HG02885 (cell line): Measurements from ENCODE around the gene RNF208.

Experiments
- ATAC-seq: cut with Tn5 transposase; IDR thresholded peaks from one replicate; pipeline ENCODE4 v1.9.1; 2021; ENCODE audit warnings: mild to moderate bottlenecking; ENCODE audit not compliant: unreplicated experiment, poor library complexity

Gene RNF208

DNA sequence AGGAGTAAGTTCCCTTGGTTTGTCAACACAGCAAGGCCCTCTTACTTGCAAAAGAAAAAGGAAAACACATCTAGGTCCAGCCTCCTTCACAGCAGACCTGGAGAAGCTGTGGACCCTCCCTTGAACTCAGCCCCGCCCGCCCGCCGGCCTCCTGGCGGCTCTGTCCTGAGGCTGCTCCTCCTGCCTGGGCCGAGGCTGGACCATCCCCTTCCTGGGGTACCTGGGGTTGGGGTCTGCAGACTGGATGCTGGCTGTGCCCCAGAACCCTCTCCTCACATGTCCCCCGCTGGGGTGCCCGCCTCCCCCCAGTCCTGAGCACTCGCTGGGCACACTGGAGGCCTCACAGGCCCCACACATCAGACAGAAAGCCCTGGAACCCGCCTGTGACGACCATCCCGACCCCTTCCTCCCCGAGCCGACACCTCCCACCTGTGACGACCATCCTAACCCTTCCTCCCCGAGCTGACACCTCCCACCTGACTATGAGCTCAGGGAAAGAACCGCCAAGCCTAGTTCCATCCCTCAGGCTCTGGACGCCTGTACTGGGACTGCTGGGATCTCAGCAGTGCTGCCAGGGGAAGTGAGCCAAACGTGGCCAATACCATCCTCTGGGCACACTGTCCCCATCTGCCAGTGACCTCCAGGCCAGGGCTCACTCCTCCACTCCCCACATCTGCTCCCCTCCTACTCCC, 43.0 kb downstream of the RNF208 start:
- ATAC-seq: no peak

DNA sequence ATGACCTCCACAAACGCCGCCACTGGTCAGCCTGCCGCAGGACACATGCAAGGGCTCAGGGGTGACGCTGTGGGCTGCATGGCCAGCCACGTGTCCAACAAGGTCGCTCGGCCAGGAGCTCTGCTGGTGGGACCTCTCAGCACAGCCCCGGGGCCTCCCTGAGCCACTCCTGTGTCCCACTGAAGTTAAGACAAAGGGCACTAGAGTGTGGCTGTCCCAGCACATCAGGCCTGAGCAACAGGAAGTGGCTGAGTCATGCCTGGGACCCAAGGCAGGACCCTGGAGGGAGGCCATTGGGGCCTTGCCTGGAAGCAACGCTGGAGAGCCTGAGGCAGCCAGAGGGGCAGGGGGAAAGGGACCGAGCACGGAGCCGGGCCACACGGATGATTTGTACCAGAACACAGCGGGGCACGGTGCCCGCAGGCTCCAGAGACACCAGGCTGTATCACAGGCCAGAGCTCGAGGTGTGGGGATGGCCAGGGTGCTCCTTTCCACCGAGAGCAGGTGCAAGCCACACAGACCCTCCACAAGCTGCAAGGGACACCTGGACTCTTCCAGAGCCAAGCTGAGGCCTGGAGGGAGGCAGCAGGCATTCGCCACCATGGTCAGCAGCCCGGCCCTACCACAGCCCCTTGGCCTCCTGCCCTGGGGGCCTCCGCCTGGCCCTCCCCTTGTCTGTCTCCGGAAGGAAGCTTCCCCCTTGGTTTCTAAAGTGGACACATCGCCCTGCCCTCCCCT, 43.7 kb downstream of the RNF208 start:
- no peak for ATAC-seq

DNA sequence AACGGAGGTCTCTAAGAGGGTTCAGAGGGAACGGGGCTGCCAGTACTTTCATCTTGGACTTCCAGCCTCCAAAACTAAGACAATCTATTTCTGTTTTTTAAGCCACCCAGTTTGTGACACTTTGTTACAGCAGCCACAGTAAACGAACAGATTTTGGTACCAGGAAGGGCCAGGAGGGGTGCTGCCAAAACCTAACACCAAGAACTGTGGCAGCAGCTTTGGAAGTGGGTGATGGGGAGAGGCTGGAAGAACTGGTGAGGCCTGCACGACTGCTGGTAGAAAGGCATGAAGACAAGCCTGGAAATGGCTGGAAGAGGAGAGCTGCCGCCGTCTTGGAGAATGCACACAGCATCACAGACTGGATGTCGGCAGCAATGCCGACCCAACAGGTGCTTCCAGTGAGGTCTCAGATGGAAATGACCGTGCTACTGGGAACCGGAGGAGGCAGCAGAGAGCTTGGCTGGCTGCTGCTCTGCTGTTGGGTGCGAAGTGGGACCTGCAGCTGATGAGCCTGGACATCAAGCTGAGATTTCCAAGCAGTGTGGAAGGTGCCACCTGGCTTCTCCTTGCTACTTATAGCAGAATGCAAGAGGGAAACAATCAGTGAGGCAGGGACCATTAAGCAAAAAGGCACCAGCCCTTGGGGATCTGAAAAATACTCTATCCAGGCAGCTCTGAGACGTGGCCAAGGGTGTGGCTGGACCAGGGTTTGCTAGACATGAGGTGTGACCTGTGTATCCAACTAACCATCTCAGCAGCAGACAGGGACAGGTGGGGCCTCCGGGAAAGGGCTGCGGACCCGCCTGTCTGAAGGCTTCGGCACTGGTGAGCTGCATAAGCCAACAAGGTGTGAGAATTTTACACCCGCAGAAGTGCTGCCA, 45.5 kb downstream of the RNF208 start:
- ATAC-seq: no peak

DNA sequence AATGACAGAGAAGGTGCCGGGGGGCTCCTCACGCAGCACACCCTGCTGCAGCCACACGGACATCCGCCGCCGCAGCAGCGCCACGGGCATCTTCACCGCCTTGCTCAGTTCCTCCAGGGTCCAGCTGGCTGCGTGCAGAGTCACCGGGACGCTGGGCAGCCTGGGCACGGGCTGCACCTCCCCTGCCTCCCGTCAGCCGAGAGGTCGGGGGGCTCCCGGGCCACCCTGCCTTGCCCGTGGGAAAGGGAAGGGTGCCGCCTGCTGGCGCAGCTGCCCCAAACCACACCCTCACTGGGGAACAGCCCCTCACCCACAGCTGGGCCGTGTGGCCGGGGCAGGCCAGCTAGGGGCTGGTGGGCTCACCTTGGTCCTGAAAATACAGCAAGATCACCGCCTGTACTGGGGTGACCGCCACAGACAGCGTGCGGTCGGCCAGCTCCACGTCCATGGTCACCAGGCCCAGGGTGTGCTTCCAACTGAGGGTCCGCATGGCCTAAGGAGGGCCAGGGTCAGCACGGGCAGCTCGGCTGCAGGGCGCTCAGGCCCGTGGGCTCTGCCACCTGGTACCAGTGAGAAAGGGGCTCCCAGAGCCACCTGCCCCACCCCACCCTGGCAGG, 46.6 kb downstream of the RNF208 start:
- no peak for ATAC-seq

DNA sequence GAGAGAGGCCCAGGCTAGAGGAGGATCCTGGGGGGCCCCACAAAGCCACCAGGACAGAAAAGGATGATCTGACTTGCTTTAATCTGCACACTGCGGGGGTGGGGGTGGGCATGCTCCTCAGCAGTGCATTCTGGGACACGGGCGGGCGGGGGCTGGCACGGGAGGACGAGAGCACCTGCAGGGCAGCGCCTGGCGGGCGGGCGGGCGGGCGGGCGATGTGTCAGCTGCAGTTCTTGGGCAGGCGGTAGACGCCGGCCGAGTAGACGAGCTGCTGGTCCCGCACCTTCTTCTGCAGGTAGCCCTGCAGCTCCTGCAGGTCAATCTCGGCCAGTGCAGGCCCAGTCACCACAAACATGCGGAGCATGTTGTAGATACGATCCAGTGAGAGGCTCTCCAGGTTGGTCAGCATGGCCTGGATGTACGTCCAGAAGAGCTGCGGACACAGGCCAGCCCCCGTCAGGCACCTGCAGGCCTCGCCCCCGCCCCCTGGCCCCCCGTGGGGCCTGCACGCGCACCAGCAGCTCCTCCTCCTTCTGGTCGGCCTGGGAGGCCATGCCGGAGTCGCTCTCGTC, 47.2 kb downstream of the RNF208 start:
- no peak for ATAC-seq

DNA sequence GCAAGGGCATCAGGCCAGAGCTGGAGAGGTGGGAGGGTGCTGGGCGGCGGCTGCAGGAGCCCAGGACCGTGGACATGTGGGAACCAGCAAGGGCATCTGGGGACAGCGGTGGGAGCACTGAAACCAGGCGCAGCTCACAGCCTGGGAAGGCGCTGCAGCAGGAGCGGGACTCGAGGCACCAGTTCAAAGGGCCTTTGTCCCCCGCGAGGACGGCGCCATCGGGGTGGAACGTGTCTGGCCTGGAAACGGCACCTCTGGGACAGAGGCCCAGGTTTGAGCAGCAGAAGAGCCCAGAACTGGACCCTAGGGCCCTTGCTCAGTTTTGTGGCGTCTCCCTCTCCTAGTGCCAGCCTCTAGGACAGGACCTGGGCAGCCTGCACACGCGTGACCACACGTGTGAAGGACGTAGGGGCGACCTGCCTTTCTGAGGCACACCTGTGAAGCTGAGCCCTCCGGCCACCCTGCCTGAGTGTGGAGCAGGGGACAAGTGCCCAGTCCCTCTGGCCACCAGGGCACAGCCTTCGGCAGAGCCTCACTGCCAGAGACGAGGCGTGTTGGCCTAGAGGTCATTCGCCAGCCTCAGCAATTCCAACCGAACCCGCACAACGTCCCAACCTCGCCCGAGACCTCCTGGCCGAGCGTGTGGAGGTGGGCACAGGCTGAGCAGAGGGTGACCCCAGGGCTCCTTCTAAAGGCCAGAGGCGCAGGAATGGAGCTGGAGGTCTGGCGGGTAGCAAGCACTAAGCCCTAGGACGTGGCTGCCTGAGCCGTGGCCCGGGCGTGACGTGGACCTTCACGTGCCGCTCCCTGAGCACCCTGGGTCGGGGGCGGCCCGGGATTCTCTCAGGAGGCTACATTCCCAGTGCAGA, 48.0 kb downstream of the RNF208 start:
- no peak for ATAC-seq

DNA sequence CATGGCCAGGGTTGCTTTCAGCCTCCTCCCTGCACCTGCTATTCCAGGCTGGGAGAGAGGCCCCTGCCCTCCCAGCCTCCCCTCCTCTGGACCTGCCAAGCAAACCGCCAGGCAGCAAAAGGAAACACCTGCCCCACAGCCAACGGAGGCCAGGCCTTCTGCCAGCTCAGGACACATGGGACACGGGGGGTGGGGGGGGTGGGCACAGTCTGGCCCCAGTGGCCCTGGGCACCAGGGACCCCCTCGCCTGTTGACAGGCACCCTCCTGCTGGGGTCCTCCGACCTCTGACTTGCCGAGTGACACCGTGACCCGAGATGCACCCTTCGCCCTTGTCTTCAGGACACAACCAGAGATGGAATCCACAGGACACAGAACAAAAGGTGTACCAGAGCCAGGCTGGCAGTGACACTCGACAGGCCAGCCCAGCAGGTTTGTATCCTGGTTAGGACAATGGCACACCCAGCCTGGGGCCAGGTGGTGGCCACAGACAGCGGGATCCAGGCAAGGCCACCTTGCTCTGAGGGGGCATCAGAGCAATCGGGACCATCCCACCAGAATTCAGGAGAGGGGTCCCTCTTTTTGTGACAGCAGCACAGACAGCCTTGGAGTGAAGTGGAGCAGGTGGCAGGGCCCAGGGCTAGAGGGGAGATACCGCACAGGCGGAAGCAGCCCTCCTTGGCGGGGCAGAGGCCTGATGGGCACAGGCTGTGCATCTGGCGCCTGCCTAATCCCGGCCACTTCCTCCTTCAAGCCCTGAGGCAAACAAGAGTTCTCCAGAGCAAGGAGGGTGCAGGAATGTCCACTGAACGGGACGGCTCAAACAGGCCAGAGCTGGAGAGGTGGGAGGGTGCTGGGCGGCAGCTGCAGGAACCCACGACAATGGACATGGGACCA, 48.9 kb downstream of the RNF208 start:
- ATAC-seq: no peak

DNA sequence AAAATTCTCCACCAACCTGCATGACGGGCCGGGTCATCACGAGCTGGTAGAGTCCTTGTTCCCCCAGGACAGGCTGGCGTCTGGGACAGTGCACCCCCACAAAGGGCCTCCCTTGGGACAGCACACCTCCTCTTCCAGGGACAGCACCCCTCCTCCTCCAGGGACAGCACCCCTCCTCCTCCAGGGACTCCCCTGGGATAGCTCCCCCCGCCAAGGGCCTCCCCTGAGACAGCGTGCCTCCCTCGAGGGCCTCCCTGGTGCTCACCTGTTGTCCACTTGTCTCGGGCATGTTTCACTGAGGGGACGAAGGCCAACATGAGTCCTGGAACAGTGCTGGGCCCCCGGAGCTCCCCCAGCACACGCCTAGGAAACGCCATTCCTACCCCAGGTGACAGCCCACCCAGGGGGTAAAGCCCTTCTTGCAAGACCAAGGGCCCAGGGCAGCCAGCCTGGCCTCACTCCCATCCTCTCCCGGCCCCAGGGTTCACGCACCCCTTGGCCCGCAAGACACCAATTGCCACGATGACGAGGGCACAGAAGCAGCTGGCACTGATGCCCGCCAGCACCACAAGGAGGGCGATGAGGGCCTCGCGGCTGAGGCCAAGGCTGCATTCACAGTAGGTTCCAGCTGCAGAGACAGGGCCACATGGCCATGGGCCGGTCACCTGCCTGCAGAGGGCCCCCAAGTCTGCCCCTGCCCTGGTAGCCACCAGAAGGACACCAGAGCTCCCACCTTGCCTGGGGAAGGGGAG, 50.7 kb downstream of the RNF208 start:
- no peak for ATAC-seq

DNA sequence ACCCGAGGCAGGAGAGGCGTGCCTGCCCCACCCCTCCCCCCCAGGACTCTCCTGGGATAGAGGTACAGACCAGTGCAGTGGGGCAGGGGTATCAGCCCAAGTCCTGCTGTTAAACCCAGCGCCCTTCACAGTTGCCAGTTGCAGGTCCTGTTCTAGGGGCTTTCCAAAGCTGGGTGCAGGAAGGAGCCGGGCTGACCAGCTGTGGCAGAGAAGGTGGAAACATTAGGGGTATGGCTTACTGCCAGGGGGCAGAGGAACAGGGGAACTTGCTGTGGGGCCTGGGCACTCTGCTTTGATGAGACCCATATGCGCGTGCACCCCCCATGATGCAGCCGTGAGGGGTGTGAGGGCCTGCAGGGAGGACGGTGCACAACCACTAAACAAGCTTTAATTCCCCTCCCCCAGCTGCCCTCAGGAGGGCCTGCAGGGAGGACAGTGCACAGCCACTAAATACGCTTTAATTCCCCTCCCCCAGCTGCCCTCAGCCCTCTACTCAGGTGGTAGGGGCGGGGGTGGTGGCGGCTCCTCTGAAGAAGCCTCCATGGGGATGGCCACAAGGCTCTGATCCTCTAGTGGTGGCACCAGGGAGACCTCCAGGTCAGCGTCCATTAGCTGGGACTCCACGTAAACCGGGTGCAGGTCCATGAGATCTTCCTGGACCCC, 51.4 kb downstream of the RNF208 start:
- ATAC-seq: no peak
